COLO668 (cell line): ENCODE data around the gene CEP192.
A peak's percentile ranks its signal among the peaks of the same experiment; 100 is the strongest.

Experiments used
- DNase-seq: peaks from one replicate; lab custom pipeline; 2025; ENCODE audit not compliant: unreplicated experiment; lab: John Stamatoyannopoulos, UW

Gene CEP192

DNA sequence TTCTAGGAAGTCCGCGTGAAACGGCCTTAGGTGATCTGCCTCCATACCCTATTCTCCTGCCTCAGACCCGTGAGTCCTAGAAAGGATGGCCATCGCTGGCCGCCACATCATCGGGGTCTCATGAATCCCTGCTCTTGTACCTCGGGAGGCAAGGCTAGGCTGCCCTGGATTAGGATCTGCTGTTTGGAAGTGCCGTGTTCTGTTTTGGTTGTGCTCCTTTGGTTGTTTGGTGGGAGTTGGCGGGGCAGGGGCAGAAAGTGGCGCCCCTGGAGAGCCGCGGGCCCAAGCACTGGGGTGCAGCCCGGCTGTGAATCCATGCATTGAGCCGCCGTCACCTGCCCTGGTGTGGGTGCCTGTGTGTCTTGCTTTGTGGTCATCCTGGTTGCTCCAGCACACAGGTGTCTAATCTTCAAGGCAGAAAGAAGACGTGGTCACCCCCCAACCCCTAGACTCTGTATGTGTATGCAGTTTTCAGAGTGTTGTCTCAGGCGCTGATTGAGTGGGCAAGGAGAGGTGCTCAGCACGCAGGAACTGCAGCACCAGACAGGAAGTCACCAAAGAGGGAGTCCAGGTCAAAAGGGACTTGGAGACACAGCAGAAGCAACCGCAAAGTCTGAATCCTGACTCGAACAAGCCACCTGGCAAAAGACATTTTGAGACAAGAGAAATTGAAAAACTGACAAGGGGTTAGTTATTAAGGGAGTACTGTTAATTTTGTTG lies 147.4 kb downstream of the CEP192 start:
- DNase-seq = no peak

DNA sequence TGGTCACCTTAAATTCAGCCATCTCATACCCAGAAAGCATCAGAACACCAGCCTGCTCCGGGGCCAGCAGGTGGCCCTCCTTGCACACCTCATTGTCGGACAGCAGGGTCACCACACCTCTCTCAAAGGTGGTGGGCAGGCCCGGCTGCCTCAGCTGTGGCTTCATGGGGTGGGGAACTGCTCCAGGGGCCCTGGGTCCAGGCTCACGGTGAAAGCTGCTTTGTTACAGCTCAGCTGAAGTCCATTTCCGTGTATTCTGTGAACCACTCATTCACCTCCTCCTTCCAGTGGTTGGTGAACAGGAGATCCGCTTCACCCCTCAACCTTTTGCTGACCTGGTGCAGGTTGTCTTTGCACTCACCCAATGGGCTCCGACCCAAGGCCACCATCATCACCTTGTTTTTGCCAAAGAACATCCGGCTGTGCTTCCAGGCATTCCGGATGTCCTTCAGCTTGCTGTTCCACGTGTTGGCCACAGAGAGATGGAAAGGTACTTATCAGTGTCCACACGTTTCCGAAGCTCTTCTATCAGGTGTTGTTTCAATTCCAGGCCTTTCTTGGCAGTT lies 148.8 kb downstream of the CEP192 start:
- peak; percentile 63 for DNase-seq

DNA sequence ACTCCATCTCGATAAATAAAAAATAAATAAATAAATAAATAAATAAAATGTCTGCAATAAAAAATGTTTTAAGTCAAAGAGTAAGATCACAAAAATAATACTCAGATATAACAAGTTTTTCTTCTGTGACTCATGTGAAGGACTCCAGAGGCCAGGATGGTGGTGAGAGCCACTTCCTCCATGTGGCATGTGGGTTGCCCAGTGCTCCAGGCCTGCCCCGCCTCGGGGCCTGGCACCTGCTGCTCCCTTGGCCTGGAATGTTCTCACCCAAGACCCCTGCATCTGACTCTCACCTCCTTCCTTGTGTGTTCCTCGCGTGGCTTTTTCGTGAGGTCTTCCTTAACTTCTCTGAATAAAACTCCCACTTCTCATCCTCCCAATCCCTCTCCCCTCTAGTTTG lies 150.0 kb downstream of the CEP192 start:
- DNase-seq = no peak

DNA sequence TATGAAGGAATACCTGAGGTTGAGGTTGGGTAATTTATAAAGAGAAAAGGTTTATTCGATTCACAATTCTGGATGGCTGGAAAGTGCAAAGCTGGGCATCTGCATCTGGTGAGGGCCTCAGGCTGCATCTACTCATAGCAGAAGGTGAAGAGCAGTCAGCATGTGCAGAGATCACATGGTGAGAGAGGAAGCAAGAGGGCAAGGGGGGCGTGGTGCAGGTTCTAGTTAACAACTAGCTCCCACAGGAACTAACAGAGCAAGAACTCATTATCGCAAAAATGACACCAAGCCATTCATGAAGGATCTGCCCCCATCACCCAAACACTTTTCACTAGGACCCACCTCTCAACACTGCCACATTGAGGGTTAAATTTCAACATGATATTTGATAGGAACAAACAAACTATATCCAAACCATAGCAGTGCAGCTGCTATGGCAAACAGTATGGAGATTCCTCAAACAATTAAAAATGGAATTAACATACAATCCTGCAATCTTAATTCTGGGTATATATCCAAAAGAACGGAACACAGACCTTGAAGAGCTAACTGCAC lies 154.6 kb downstream of the CEP192 start:
- peak; percentile 90 for DNase-seq

DNA sequence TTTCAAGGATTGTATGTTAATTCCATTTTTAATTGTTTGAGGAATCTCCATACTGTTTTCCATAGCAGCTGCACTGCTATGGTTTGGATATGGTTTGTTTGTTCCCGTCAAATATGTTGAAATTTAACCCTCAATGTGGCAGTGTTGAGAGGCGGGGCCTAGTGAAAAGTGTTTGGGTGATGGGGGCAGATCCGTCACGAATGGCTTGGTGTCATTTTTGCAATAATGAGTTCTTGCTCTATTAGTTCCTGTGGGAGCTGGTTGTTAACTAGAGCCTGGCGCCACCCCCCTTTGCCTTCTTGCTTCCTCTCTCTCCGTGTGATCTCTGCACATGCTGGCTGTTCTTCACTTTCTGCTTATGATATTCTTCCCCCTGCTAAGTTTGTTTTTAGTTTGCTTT lies 156.0 kb downstream of the CEP192 start:
- DNase-seq = peak; percentile 93

DNA sequence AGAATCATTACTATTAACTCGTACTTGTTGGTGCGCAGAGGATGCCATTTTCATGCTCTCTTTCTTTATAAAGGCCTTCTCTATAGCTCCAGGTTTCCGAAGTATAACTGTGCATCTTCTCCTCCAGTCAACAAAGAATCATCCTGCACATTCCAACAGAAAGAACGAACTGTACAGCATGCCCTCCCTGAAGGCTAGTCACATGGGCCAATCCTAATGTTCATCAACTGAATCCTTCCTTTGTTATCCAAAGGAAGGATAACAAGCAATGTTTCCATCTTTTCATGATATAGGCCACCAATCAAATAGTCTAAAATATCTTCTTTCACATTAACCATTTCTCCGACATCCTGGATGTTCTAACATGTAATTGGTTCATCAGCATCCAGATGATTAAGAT lies 160.5 kb downstream of the CEP192 start:
- no peak for DNase-seq

DNA sequence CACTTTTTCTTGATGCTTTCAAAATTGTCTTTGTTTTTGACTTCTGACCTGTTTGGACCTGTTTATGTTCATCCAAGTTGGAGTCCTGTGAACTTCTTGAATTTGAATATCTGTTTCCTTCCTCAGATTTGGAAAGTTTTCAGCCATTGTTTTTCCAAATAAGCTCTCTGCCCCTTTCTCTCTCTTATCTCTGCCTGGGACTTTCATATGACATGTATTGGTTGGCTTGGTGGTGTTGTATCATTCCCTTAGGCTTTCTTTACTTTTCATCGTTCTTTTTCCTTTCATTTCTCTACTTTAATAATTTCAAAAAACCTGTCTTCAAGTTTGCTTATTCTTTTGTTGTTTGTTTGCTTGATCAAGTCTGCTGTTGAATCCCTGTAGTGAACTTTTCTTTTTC lies 167.3 kb downstream of the CEP192 start:
- DNase-seq = no peak

DNA sequence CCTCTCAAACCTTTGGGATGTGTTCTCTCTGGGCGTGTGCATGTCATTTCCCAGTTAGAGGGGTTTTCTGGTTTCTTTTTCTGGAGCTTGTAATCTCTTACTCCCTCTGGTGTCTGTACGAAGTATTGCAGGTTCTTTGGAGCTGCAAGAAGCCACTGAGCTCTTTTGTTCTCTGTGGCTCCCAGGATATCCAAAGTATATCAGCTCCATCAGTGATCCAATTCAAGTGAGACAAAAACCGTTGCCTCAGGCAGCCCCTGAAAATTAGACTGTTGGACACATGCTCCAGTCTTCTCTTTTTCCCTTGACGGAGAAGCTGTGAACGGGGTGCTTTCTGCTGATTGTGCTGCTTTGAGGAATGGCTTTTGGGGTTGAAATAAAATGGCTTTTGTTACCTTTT lies 168.4 kb downstream of the CEP192 start:
- peak; percentile 71 for DNase-seq

DNA sequence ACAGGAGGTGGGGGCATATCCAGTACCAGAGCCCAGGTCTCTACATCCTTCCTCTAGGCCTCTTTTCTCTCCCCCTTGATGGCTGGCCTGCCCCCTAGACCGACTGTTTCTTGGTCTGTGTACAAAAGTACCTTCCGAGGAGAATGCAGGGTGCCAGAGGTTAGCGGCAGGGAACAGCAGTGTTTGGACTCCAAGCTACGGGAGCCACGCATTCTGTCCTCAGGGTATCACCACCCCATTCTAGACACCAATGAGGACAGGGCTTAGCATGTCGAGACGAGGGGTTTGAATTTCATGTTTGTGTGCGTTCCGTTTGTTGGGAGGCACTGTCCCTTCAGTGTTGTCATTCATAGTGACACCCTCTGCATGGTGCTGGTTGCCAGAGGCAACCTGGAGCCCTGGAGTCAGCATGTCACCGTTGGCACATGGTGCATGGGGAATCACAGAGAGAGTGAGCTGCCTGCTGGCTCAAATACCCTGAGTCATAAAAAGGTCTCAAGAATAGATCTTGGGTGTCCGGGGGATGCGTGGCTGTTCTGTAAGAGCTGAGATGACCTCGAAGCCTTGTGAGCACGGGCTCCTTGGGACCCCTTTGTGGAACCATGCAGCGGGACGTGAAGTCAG lies 170.2 kb downstream of the CEP192 start:
- DNase-seq = no peak

DNA sequence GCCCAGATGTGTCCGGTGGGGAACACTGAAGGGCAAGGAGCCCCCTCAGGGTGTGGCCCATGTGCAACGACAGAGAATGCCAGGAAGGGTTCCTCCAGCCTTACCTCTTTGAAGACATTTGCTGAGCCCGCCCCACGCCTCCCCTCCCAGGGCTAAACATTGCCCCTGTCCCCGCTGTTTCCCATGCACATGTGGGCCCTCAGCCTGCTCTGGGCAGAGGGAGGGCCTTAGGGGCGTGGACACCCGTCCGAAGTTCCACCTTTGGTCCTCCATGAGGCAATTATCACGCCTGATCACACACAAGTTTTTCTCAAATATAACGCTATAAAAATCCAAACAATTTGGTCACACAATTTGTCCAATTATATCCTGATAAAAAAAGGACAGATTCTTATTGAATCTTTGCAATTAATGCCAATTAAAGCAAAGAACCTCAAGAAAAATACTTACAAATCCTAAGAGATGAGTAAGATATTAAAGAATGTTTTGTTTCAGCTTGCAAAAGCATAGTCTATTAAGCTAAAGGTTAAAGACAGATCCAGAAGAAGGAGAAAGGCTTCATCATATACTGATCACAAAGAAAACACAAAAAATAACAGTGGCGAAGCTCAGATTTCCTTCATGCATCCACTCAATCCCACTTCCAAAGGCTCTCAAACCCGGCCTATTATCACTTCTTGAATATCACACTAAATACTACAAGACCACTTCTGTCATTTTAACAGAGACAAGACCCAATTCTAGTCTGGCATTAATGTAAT lies 172.2 kb downstream of the CEP192 start:
- DNase-seq = no peak

DNA sequence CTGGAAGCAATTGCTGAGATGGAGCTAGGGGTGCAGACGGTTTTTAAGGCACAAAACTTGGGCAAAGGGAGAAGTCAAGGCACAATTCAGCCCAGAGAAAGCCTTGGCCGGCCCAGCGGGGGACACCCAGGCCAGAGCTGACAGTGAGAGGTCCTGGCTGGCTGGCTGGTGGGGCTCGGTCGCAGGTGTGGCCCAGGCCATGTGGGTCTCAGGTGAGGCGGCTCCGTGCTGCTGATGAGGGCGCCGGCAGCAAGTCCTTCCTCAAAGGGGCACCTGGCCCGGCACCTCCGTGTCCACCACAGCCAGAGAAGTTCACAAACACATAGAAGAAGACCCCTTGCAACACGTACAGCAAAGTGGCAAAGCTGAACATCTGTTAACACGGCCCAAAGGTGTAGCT lies 173.2 kb downstream of the CEP192 start:
- DNase-seq = no peak

DNA sequence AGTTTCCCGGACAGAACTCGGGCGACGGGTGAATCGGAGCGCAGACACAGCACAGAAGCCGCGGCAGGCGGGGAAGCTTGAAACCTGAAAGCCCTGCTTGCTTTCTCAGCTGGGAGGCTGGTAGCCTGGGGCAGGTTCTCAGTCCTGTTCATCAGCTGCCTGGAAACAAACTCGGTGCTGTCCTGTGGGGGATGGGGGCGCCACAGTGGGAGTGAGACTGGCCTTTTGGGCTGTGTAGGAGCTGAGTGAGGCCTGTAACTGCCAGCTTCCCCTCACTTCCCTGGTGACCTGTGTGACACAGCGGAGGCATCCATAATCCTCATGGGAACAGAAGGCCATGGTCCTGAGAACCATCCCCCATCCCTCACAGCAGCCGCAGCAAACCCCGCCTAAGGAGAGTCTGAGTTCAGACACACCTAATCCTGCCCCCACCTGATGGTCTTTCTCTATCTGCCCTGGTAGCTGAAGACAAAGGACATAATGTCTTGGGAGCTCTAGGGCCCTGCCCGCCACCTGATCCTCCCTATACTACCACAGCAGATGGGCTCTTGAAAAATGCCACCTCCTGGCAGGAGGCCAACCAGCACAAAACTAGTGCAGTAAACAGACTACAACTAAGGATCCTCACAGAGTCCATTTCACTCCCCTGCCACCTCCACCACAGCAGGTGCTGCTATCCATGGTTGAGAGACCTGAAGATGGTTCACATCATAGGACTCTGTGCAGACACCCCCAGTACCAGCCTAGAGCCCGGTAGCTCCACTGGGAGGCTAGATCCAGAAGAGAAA lies 174.7 kb downstream of the CEP192 start:
- peak; percentile 91 for DNase-seq

DNA sequence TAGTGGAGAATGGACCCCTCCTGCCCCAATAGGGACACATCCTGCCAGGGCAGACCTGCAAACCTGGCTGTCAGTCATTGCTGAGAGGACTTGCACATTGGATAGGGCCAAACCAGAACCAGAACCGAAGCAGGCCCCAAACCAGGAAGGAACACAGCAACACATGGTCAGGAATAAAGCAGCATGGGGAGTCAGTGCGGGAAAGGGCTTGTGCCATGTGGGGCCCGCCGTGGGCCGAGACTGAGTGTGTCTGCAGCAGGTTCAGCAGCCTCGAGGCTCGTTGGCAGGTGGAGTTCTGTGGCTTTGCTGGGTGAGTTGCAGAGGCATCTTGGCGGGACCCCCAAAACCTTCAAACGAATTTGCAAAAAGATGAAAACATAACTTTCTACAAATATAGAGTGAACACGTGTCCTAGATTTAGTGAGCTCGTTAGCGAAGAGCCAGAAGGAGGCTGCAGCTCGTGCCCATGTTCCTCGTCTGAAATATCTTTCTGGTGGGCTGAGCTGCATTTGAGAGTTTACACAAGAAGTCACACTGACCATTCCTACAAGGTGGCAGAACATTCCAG lies 182.5 kb downstream of the CEP192 start:
- no peak for DNase-seq
